Parathyroid adenoma (tissue), 2 donors: ENCODE data around the gene KPNA3.

Experiments
- H2AFZ ChIP-seq: fragments of 300-600 bp; sonication (generic); one replicate; pipeline ENCODE4 v1.7.0; 2017; ENCODE audit warnings: antibody characterized with exemption, mild to moderate bottlenecking
- H3K27ac ChIP-seq: fragments of 300-600 bp; sonication (generic); one replicate; pipeline ENCODE4 v1.7.0; 2017
- H3K27me3 ChIP-seq: fragments of 300-600 bp; sonication (generic); one replicate; pipeline ENCODE4 v1.7.0; 2017; ENCODE audit warnings: low read length; ENCODE audit not compliant: control insufficient read depth, insufficient read depth
- H3K36me3 ChIP-seq: fragments of 300-600 bp; sonication (generic); one replicate; pipeline ENCODE4 v1.7.0; 2017; ENCODE audit warnings: low read length; ENCODE audit not compliant: control insufficient read depth, insufficient read depth
- H3K4me1 ChIP-seq: fragments of 300-600 bp; sonication (generic); one replicate; pipeline ENCODE4 v1.7.0; 2017; ENCODE audit warnings: control low read depth
- H3K4me2 ChIP-seq: fragments of 300-600 bp; sonication (generic); one replicate; pipeline ENCODE4 v1.7.0; 2017; ENCODE audit warnings: low read length
- H3K4me3 ChIP-seq: fragments of 300-600 bp; sonication (generic); one replicate; pipeline ENCODE4 v1.7.0; 2017; ENCODE audit warnings: low read depth, low read length
- H3K79me2 ChIP-seq: fragments of 300-600 bp; sonication (generic); one replicate; pipeline ENCODE4 v1.7.0; 2017; ENCODE audit warnings: control low read depth
- H3K9ac ChIP-seq: fragments of 300-600 bp; sonication (generic); one replicate; pipeline ENCODE4 v1.7.0; 2017; ENCODE audit warnings: mild to moderate bottlenecking
- H3K9me3 ChIP-seq: fragments of 300-600 bp; sonication (generic); one replicate; pipeline ENCODE4 v1.7.0; 2017; ENCODE audit warnings: low read length; ENCODE audit not compliant: control insufficient read depth
- CTCF ChIP-seq: fragments of 300-600 bp; sonication (generic); IDR thresholded peaks from one replicate; pipeline ENCODE4 v1.7.0; 2017; ENCODE audit warnings: antibody characterized with exemption, mild to moderate bottlenecking
- donor health status: primary hyperparathyroidism.

KPNA3 gene

GRCh38 chr13:49649963-49650312, 142.5 kb downstream of the KPNA3 start:
- H3K4me1 ChIP-seq, result no peaks in the 10 kb centered on the region
- H3K36me3 ChIP-seq, result no peaks in the 10 kb centered on the region
- H3K9ac ChIP-seq, result no peak overlapping the region
- no peak overlapping the region for H3K4me3 ChIP-seq
- no peak for TF ChIP-seq CTCF
- H2AFZ ChIP-seq, result no peak overlapping the region
- H3K27ac ChIP-seq, result no peak overlapping the region
- H3K79me2 ChIP-seq, result no peaks in the 10 kb centered on the region
- H3K9me3 ChIP-seq, result no peaks in the 10 kb centered on the region
- H3K4me2 ChIP-seq, result no peak overlapping the region
- H3K27me3 ChIP-seq, result no peaks in the 10 kb centered on the region
